GM23338 (cell line): ENCODE results near the gene ARHGAP10.

Experiments
- CREB1 ChIP-seq: fragments of 250-450 bp; sonication (Bioruptor Pico); IDR thresholded peaks from 2 replicates; pipeline ENCODE4 v1.5.0; 2020; ENCODE audit warnings: low read depth, mild to moderate bottlenecking, moderate library complexity
- EZH2 ChIP-seq: fragments of 200-600 bp; sonication (generic); IDR thresholded peaks from one replicate; pipeline ENCODE4 v1.8.0; 2017; ENCODE audit warnings: antibody characterized with exemption, mild to moderate bottlenecking, low read depth; ENCODE audit not compliant: unreplicated experiment
- EZH2phosphoT487 ChIP-seq: fragments of 200-600 bp; sonication (generic); IDR thresholded peaks from one replicate; pipeline ENCODE4 v1.8.1; 2018; ENCODE audit warnings: antibody characterized with exemption; ENCODE audit not compliant: unreplicated experiment
- JUNB ChIP-seq: IDR thresholded peaks from one replicate; pipeline ENCODE4 v1.6.1; 2016; ENCODE audit warnings: antibody characterized with exemption; ENCODE audit not compliant: unreplicated experiment
- NANOG ChIP-seq: IDR thresholded peaks from 2 replicates; pipeline ENCODE4 v1.6.1; 2016; ENCODE audit warnings: antibody characterized with exemption, borderline replicate concordance
- POLR2AphosphoS5 ChIP-seq: IDR thresholded peaks from 2 replicates; pipeline ENCODE4 v1.6.1; 2016; ENCODE audit warnings: antibody characterized with exemption, low read depth
- STAT1 ChIP-seq: IDR thresholded peaks from one replicate; pipeline ENCODE4 v1.6.1; 2016; ENCODE audit warnings: antibody characterized with exemption; ENCODE audit not compliant: unreplicated experiment
- ZNF114 ChIP-seq: fragments of 250-450 bp; sonication (Bioruptor Pico); IDR thresholded peaks from 2 replicates; pipeline ENCODE4 v1.5.0; 2020; ENCODE audit warnings: mild to moderate bottlenecking, moderate library complexity
- ZNF462 ChIP-seq: fragments of 250-450 bp; sonication (Bioruptor Pico); IDR thresholded peaks from 2 replicates; pipeline ENCODE4 v1.5.0; 2020; ENCODE audit warnings: mild to moderate bottlenecking, moderate library complexity
- TF ChIP-seq, protein P1 (sequence below), 2 experiments: fragments of 200-600 bp in 1 of 2; sonication (generic) in 1 of 2; conservative IDR thresholded peaks; 2 replicates each; pipeline versions ENCODE4 v1.5.1 to v1.6.1; 2016 to 2017; ENCODE audit warnings: antibody characterized with exemption in 2 of 2, low read depth in 2 of 2, mild to moderate bottlenecking in 2 of 2, moderate library complexity in 1 of 2
- TF ChIP-seq, protein P2 (sequence below): IDR thresholded peaks from one replicate; pipeline ENCODE4 v1.6.1; 2018; ENCODE audit warnings: antibody characterized with exemption; ENCODE audit not compliant: unreplicated experiment

- TF ChIP-seq, protein P1, sequence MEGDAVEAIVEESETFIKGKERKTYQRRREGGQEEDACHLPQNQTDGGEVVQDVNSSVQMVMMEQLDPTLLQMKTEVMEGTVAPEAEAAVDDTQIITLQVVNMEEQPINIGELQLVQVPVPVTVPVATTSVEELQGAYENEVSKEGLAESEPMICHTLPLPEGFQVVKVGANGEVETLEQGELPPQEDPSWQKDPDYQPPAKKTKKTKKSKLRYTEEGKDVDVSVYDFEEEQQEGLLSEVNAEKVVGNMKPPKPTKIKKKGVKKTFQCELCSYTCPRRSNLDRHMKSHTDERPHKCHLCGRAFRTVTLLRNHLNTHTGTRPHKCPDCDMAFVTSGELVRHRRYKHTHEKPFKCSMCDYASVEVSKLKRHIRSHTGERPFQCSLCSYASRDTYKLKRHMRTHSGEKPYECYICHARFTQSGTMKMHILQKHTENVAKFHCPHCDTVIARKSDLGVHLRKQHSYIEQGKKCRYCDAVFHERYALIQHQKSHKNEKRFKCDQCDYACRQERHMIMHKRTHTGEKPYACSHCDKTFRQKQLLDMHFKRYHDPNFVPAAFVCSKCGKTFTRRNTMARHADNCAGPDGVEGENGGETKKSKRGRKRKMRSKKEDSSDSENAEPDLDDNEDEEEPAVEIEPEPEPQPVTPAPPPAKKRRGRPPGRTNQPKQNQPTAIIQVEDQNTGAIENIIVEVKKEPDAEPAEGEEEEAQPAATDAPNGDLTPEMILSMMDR (conservative IDR thresholded peaks at IDR 0.05; ENCODE audit: low read depth in 2 of 2) = no peak
- TF ChIP-seq EZH2phosphoT487 (no peak), CREB1 (CRISPR knock-in tag) (no peak), POLR2AphosphoS5 (no peak), STAT1 (no peak), JUNB (no peak), EZH2 (no peak), NANOG (no peak), ZNF462 (CRISPR knock-in tag) (no peak), ZNF114 (CRISPR knock-in tag) (no peak)
- TF ChIP-seq, protein P2, sequence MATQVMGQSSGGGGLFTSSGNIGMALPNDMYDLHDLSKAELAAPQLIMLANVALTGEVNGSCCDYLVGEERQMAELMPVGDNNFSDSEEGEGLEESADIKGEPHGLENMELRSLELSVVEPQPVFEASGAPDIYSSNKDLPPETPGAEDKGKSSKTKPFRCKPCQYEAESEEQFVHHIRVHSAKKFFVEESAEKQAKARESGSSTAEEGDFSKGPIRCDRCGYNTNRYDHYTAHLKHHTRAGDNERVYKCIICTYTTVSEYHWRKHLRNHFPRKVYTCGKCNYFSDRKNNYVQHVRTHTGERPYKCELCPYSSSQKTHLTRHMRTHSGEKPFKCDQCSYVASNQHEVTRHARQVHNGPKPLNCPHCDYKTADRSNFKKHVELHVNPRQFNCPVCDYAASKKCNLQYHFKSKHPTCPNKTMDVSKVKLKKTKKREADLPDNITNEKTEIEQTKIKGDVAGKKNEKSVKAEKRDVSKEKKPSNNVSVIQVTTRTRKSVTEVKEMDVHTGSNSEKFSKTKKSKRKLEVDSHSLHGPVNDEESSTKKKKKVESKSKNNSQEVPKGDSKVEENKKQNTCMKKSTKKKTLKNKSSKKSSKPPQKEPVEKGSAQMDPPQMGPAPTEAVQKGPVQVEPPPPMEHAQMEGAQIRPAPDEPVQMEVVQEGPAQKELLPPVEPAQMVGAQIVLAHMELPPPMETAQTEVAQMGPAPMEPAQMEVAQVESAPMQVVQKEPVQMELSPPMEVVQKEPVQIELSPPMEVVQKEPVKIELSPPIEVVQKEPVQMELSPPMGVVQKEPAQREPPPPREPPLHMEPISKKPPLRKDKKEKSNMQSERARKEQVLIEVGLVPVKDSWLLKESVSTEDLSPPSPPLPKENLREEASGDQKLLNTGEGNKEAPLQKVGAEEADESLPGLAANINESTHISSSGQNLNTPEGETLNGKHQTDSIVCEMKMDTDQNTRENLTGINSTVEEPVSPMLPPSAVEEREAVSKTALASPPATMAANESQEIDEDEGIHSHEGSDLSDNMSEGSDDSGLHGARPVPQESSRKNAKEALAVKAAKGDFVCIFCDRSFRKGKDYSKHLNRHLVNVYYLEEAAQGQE = no peak
Observed at GRCh38 chr4:148022975-148023374, 291.1 kb downstream of the ARHGAP10 start.
